Muscle of arm (tissue), 14 donors: ENCODE measurements around the gene TMEM129. TPM values are rescaled to one million over a fixed set of nuclear protein-coding genes. Genes with fewer than 3 reads are reported as not detected.

Experiments used
- DNase-seq: peaks from one replicate; pipeline ENCODE4 v3.0.0-alpha.2; 2013
- long read RNA-seq, 11 donors: transcript quantifications; one replicate each; lab custom pipeline, GENCODE V29; 2026
- polyA plus RNA-seq, 12 donors: library from polyadenylated mRNA; unstranded; fragments of 120-200 nt; gene quantifications; one replicate each; pipeline ENCODE4 v1.2.1, GENCODE V29; 2013; ENCODE audit not compliant: insufficient read length in 12 of 12

Gene TMEM129, protein sequence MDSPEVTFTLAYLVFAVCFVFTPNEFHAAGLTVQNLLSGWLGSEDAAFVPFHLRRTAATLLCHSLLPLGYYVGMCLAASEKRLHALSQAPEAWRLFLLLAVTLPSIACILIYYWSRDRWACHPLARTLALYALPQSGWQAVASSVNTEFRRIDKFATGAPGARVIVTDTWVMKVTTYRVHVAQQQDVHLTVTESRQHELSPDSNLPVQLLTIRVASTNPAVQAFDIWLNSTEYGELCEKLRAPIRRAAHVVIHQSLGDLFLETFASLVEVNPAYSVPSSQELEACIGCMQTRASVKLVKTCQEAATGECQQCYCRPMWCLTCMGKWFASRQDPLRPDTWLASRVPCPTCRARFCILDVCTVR
- polyA plus RNA-seq, result 10 to 100 TPM in 11 of 12 donors, not detected in 1; 15.8 to 22.6 (median 20.4) TPM
- long read RNA-seq, donor 1, transcript TMEM129-202 (4 exons, 2,810 nt), result major isoform, 6 of 13 reads
- long read RNA-seq, donor 1, partial matches to known transcripts, result 5 of 13 reads
- long read RNA-seq, donor 1, other reads (novel, unspliced or antisense), result 0 of 13 reads
- long read RNA-seq, donor 2, transcript TMEM129-202 (4 exons, 2,810 nt), result major isoform, 8 of 8 reads
- long read RNA-seq, donor 2, partial matches to known transcripts, result 0 of 8 reads
- long read RNA-seq, donor 2, other reads (novel, unspliced or antisense), result 0 of 8 reads
- long read RNA-seq, donor 3, partial matches to known transcripts, result 0 of 4 reads
- long read RNA-seq, donor 3, other reads (novel, unspliced or antisense), result 0 of 4 reads
- long read RNA-seq, donor 4, partial matches to known transcripts, result 0 of 2 reads
- long read RNA-seq, donor 4, other reads (novel, unspliced or antisense), result 0 of 2 reads
- long read RNA-seq, donor 5, transcript TMEM129-202 (4 exons, 2,810 nt), result major isoform, 11 of 12 reads
- long read RNA-seq, donor 5, partial matches to known transcripts, result 0 of 12 reads
- long read RNA-seq, donor 5, other reads (novel, unspliced or antisense), result 0 of 12 reads
- long read RNA-seq, donor 6, partial matches to known transcripts, result 0 of 2 reads
- long read RNA-seq, donor 6, other reads (novel, unspliced or antisense), result 0 of 2 reads
- long read RNA-seq, donor 7, partial matches to known transcripts, result 0 of 2 reads
- long read RNA-seq, donor 7, other reads (novel, unspliced or antisense), result 0 of 2 reads
- long read RNA-seq, donor 8, transcript TMEM129-202 (4 exons, 2,810 nt), result major isoform, 6 of 16 reads
- long read RNA-seq, donor 8, partial matches to known transcripts, result 10 of 16 reads
- long read RNA-seq, donor 8, other reads (novel, unspliced or antisense), result 0 of 16 reads
- long read RNA-seq, donor 9, partial matches to known transcripts, result 7 of 8 reads
- long read RNA-seq, donor 9, other reads (novel, unspliced or antisense), result 0 of 8 reads
- long read RNA-seq, donor 10, partial matches to known transcripts, result 0 of 5 reads
- long read RNA-seq, donor 10, other reads (novel, unspliced or antisense), result 0 of 5 reads
- long read RNA-seq, donor 11, transcript TMEM129-202 (4 exons, 2,810 nt), result major isoform, 6 of 17 reads
- long read RNA-seq, donor 11, partial matches to known transcripts, result 11 of 17 reads
- long read RNA-seq, donor 11, other reads (novel, unspliced or antisense), result 0 of 17 reads

DNA sequence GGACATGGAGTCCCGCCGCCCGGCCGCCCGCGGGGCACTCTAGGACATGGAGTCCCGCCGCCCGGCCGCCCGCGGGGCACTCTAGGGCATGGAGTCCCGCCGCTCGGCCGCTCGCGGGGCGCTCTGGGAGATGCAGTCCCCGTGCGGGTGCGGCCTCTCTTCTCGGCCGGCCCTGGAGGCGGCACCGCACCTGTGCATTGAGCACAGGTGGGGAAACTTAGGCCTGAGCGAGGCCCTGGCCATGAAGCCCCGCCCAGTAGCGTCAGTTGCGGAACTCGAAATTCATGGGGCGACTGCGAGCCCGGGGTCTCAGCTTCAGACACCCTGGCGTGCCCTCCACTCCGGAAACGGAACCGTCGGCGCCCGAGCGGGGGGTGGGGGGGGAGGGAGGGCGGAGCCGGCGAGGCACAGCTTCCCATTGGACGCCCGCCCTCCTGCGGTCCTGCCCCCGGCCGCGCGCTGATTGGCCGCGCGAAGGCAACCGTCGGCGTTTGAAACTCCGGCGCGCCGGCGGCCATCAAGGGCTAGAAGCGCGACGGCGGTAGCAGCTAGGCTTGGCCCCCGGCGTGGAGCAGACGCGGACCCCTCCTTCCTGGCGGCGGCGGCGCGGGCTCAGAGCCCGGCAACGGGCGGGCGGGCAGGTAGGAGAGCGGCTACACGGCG lies at the start of gene TMEM129, which contains the start of gene TACC3:
Gene TMEM129 (minus strand): TSS at position 321 of the 663 bp plus-strand sequence. CDS start 486 bp downstream, outside the sequence.
Gene TACC3 (plus strand): TSS at position 519 of the 663 bp plus-strand sequence. CDS start 1,901 bp downstream, outside the sequence.
- DNase-seq, result peak; percentile 94

DNA sequence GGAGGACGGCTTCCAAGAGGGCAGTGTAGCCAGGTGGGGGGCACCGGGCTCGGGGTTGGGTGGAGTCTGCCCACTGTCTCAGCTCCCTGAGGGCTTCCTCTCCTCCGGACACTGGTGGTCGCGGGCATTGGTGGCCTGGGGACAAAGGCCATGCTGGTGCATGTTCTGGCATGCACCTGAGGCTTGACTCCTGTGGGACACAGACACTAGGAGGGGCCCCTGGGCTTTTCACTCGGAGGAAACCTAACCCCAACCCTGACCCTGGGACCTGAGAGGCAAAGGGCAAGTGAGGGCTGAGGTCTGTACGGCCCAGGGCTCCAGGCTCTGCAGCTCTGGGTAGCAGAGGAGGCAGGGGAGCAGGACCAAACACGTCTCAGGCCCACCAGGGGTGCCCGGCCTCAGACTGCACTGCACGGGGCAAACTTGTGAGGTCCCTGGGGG lies 49.7 kb upstream of the TMEM129 start:
- no peak for DNase-seq

DNA sequence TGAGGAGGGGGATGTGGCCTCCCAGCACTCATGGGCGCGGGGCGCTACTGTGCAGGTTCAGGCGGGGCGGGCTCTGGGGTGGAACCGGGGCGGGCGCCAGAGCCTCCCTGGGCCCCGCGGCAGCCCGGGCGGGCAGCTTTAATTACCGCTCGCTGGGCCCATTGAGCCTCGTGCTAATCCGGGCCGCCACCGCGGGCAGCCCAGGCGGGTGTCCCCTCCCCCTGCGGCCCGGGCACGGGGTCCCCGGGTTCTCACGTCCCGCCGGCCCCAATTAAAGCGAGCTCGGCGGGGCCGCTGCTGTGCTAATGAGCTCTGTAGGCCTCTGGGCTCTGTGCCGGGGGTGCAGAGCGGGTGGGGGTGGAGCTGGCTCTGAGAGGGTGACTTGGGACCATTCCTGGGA lies 49.1 kb upstream of the TMEM129 start:
- no peak for DNase-seq

DNA sequence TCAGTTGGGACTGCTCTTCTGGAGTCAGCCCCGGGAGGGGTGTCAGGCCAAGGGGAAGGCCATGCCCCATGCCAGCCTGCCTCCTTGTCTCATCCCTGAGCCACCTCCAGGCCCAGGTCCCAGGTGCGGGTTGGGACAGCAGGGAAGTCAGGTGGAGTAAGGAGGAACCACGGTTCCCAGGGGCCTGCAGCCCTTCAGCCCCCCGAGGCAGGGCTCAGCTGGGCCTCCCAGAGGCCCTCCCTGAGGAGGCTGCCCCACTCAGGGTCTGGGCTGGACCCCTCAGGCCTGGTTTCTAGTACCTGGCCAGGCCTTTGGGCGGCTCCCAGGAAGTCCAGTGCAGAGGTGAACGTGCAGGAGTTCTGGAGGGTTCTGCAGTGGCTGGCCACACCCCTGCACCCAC lies 48.6 kb upstream of the TMEM129 start:
- no peak for DNase-seq

DNA sequence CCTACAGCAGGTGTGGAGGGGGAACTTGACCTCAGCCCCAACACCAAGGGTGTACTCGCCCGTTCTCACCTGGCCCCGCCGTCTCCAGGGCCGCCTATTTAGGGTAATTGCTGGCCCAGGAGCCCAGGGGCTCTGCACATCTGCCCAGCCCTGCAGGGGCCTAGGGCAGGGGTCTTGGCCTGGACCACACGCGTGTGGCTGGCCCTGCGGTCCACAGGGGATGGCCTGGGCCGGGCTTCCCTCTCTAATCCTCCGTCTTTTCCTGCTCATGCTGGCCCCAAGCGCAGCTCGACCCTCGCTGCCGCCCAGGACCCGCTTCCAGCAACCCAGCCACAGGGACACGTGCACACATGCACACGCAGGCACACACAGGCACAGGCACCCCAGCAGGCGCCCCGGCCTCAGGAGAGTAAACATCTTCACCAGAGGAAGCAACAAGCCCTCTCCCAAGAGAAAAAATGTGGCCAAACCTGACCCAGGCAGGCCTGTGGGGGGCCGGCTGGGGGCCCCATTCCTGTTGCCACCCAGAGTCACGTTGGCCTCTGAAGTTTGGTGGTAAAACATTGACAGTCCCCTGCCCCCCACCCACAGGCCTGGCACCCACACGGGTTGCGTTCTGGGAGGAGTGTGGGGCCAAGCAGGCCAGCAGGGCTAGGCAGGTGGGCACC lies 47.4 kb upstream of the TMEM129 start:
- DNase-seq, result no peak

DNA sequence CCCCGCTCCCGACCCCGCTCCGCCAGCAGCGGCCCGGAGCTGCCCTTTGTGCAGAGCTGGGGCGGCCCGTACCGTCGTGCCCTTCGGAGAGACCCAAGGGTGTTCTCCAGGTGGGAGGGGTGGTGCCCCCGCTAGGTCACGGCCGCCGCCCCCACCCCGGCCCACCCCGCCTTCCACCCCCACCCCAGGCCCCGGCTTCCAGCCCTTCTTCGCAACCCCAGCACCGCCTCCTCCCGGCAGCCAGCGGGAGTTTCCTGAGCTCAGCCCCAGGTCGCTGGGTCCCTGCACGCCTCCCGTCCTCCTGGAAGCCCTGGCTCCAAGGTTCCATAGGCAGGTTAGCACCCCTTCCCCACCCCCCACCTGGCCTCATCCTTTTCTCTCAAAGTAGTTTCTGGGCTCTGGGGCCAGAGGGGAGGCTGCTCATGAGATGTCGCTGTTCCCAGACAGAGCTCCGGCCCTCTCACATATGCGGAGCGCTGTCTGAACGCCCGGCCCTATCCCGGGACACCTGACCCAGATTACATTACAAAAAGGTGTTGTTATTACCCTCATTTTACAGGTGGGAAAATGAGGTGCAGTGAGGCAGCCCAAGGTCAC lies 46.7 kb upstream of the TMEM129 start:
- DNase-seq, result no peak

DNA sequence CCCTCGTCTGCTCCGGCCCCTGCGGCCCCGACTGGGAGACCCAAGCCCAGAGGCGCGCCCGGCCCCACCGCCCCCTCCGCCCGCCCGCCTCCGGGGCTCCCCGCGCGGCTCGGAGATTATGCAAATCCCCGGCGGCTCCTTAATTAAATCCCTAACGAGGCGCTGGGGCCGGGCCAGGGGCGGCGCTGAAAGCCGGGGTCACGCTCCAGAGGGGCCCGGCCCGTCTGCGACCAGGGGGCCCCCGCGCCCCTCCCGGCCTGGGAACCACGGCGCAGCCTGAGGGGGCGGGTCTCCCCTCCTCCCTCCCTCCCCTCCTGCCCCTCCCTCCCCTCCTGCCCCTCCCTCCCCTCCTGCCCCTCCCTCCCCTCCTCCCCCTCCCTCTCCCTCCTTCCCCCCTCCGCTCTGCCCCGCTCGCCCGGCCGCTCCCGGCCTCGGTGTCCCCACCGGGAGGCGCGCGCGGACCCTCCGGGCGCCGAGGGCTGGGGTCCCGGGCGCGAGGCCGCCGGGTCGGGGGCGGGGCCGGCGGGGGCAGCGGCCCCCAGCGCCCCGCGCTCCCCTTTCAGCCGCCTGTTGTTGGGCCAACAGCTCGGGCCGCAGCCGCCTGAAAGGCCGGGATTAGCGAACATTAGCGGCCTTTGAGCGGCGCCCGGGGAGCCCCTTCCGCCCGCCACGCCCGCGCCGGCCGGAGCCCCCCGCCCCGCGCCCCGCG lies 46.1 kb upstream of the TMEM129 start:
- DNase-seq, result no peak

DNA sequence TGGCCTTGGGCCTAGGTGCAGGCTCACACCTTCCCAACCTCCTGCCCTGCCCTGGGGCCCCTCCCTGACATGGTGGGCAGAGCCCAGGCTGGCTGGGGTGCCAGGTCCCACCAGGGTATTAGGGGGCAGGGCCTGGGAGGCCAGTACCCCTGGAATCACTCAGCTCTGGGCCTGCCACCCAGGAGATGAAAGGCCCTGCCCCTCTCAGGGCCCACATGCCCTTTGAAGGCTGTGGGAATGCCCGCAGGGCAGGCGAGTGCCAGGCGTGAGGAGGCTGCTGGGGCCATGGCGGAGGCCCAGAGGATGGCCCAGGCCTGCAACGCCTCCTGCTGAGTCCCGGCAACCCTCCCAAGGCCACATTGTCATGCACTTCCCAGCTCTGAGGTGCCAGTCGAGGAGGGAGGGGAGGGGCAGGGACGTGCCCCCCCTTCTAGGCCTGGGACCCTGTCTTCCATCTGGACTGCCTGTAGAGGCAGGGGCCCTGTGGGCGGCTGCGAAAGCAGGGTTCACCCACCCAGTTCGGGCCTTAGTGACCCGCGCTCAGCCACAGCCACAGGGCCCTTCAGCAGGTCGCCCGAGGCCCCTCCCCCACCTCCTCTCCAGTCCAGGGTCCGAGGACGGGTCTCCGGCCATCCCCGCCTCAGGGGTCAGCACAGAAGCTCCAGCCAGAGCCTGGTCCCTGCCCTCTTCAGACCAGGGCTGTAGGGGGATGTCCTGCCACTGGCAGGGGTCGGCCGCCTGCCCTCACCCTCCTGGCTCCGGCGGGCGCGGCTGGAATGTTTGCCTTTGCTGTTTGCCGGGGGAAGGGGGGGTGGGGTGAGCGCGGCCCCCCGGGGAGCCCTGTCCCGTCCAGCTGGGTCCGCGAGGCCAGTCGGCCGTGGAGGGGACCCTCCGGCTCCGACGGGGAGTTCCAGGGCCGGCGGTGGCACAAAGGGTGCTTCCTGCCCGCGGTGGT lies 45.3 kb upstream of the TMEM129 start:
- no peak for DNase-seq

DNA sequence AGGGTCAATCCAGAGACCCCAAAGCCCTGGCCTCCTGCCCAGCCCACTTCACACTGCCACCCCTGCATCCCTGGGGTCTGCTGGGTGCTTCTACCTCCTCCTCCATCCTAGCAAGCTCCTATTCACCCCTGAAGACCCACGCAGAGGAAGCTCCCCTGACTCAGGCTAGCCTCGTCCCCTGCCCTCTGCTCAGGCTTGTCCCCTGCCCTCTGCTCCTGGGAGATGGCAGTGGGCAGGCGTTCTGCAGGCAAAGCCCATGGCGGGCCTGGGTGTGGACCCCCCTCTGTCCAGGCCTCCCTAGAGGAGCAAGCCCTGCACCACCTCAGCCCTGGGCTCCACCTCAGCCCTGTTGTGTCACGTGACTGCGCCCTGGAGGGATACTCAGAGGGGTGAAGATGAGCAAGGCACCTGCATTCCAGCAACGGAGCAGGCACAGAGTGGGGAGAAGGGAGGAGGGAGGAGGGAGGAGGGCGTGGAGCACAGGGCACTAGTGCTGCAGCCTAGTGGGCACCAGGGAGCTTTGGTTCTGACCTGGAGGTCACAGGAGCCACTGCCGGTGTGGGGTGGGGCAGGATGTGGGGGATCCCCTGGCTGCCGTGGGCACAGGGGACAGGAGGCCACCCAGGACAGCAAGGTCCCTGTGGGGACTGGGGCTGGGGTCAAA lies 44.4 kb upstream of the TMEM129 start:
- no peak for DNase-seq

DNA sequence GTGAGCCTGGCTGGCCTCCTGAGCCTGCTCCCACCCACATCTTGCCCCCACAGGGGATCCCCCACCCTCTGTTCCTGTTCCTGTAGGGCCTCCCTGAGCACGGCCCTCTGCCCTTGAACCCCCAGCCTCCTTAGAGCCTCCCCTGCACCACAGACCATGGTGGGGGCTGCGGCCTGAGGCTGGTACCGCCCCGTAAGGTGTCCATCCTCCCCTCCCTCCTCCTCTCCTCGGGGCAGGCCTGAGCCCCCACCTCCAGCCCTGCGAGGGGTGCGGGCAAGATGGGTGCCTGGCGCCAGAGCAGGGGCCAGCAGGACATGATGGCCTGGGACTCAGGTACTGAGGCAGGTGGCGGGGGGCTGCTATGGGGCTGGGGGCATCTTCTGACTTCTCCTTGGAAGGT lies 43.5 kb upstream of the TMEM129 start:
- no peak for DNase-seq

DNA sequence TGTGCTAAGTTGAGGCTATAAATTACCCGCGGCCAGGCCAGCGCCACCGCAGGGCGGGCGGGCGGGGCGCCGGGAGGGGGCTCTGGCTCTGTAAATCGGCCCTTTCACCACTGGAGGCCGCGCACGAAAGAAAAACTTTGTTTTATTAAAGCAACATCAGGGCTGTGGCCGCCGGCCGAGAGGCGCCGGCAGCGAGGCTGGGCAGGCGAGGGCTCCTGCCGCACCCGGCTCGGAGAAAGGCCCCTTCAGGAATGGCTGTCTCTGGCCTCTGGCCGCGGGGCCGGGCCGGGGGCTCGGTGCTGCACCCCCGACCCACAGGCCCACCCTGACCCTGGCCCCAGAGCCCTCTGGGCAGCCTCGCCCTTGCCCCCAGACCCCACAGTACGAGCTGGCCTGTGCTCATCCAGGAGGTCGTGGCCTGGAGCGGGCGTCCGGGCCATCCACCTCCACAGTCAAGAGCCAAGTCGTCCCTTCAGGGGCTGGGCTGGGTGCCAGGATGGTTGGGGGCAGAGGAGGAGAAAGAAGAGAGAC lies 42.5 kb upstream of the TMEM129 start:
- DNase-seq, result peak; percentile 41

DNA sequence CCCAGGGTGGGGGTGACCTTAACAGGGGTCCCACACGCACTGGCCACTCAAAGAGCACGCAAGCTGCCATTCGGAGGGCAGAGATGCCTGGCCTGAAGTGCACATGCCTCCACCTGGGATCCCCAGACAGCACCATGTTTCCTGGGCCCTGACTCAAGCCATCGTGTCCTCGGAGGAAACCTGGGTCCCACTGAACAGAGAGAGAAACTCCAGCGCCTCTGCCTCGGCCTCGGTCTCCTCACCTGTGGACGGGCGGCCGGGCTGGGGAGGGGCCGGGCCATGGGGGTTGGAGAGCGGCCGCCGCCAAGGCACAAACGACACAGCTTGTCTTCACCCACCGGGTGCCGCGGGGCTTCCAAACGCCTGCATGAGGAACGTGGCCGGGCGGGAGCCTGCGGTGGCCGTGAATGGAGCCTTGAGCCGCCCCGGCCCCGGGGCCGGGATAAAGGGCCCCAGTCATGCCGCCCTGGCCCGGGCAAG lies 42.0 kb upstream of the TMEM129 start:
- no peak for DNase-seq

DNA sequence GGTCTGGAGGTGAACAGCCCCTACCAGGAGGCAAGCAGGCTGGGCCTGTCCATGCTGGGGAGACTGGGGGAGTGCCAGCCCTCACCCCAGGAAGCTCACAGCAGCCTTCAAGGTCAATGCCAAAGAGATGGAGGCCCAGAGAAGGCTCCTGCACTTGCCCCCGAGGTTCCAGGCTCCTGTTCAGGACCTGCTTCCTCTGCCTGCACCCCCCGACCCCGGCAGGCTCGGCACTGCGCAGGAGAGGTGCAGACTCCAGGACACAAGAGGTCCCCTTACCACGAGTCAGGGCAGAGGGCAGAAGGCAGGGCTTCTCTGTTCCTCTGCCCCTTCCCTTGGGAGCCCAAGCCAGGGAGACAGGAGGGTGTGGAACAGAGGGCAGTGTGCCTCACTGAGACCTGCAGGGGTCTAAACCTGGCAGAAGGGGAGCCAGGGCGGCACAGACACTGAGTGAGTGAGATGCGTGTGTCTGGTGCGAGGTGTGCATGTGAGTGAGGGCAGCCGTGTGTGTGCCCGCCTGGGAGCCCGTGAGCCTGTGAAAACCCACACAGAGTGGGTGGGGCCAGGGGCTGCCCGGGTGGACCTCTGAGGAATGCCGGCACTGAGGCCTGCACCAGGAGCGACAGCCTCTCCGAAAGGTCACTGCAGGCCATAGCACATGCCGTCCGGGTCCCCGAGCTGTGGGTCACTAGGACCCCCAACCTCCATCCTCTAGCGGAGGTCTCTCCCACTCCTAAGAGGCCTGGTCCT lies 41.3 kb upstream of the TMEM129 start:
- no peak for DNase-seq

DNA sequence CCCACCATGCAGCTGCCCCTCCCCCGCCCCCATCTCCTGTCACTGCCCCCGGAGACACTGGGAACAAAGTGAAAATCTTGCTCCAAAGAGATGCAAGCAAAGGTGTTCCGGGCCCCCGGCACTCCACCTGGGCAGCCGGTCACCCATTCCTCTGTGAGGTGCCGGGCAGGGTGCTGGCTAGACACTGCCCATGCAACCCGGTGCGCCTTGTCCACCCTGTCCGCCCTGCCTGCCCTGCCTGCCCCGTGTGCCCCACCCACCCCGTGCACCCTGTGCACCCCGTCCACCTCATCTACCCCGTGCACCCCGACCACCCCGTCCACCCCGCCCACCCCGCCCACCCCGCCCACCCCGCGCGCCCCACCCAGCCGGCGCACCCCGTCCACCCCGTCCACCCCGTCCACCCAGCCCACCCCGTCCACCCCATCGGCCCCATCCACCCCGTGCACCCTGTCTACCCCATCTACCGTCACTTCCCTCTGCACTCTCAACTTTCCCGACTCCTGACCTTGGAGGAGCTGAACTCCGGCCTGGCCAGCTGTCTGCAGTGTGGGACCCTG lies 40.1 kb upstream of the TMEM129 start:
- DNase-seq, result no peak

DNA sequence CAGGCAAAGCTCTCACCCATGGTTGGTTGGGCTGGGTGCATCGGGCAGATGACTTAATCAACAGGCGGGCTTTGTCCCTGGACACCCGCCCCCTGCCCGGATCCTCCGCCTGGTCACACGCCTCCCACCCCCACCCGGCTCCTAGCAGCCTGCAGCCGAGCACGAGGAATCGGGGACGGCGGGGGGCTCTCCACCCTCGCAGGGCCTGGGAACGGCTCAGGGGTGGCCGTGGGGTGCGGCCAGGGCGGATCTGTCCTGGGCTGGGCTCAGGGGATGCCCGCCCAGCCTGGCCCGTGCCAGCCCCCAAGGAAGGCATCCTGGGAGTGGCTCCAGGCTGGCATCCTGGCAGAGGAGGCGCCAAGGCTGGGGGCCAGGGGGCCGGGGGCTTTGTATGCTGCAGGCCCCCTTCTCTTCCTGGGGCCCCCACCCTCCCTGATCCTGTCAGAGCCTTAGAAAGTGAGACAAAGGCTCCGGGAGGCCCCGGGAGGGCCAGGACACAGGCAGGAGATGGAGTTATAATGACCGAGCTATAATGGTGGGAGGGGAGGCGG lies 39.5 kb upstream of the TMEM129 start:
- no peak for DNase-seq
